Body of pancreas (tissue), 4 donors: ENCODE results near the gene C11orf86.

Experiments used
- POLR2A ChIP-seq, 3 donors: fragments of 450-650 bp; IDR thresholded peaks; one replicate each; pipeline ENCODE4 v1.6.1; 2016; ENCODE audit warnings: antibody characterized with exemption in 3 of 3, mild to moderate bottlenecking in 2 of 3
- TF ChIP-seq, protein P1 (sequence below), 7 experiments: fragments of 450-650 bp in 4 of 7; fragments of 200-600 bp in 3 of 7; sonication (generic) in 3 of 7; IDR thresholded peaks; one replicate each; pipeline ENCODE4 v1.5.1; 2016 to 2019; ENCODE audit warnings: antibody characterized with exemption in 7 of 7

DNA sequence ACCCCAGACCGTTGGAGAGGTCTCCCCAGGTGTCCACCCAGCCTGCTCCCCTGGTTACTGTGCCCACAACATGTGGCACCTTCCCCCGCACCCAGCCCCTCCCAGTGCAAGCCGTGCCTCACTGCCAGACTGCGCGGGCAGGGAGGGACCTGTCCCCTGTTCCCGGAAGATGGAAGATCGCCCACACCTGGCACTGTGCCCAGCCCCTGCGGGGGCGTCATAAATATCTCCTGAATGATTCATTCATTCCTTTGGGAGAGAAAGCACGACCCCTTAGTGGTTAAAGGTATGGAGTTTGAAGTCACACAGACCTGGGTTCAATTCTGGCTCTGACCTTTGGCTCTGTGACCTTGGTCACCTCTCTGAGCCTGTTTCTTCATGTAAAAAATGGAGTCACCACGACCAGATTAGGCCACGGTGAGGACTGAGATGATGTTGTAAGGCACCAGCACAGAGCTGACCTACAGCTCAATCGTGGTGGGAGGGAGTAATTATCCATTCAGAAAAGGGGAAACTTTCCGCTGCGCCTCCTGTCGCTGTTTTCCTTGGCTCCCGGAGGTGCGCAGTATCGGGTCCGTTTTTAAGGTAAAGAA, 47.3 kb downstream of the C11orf86 start:
- TF ChIP-seq, protein P1, sequence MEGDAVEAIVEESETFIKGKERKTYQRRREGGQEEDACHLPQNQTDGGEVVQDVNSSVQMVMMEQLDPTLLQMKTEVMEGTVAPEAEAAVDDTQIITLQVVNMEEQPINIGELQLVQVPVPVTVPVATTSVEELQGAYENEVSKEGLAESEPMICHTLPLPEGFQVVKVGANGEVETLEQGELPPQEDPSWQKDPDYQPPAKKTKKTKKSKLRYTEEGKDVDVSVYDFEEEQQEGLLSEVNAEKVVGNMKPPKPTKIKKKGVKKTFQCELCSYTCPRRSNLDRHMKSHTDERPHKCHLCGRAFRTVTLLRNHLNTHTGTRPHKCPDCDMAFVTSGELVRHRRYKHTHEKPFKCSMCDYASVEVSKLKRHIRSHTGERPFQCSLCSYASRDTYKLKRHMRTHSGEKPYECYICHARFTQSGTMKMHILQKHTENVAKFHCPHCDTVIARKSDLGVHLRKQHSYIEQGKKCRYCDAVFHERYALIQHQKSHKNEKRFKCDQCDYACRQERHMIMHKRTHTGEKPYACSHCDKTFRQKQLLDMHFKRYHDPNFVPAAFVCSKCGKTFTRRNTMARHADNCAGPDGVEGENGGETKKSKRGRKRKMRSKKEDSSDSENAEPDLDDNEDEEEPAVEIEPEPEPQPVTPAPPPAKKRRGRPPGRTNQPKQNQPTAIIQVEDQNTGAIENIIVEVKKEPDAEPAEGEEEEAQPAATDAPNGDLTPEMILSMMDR (IDR thresholded peaks at IDR 0.05): no peak
- no peak for TF ChIP-seq POLR2A (IDR thresholded peaks at IDR 0.05)
